ENCODE data around the gene TECPR1.

DNA sequence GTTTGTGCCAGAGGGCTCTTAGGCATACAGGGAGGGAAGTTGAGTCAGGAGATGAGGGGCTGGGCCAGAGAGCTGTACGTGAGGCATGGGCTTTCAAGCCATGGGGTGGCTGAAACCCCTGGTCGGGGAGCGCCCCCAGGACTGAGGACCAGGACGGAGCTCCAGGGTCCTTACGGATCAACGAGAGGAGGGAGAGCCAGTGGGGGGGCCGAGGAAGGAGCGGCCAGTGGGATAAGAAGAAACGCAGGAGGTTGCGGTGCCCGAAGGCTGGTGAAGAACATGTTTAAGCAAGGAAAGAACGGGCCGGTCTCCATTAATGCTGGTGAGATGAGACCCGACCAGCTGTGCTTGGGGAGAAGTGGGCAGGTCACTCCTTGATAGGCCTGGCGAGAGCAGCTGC, 84.4 kb downstream of the TECPR1 start:
- TF ChIP-seq POLR2AphosphoS5 (IDR thresholded peaks at IDR 0.05): no peak
- TF ChIP-seq, protein P1, sequence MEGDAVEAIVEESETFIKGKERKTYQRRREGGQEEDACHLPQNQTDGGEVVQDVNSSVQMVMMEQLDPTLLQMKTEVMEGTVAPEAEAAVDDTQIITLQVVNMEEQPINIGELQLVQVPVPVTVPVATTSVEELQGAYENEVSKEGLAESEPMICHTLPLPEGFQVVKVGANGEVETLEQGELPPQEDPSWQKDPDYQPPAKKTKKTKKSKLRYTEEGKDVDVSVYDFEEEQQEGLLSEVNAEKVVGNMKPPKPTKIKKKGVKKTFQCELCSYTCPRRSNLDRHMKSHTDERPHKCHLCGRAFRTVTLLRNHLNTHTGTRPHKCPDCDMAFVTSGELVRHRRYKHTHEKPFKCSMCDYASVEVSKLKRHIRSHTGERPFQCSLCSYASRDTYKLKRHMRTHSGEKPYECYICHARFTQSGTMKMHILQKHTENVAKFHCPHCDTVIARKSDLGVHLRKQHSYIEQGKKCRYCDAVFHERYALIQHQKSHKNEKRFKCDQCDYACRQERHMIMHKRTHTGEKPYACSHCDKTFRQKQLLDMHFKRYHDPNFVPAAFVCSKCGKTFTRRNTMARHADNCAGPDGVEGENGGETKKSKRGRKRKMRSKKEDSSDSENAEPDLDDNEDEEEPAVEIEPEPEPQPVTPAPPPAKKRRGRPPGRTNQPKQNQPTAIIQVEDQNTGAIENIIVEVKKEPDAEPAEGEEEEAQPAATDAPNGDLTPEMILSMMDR (IDR thresholded peaks at IDR 0.05): no peak
- TF ChIP-seq EP300 (IDR thresholded peaks at IDR 0.05): no peak
